GM20431 (cell line): Measurements from ENCODE around the gene SRXN1.

Experiments
- in situ Hi-C: fragments of 300-500 bp; cut with MseI, MboI; formaldehyde crosslinking; loops from one replicate; pipeline ENCODE4 v1.15.0; 2020; ENCODE audit warnings: low sequenced_read_pairs; ENCODE audit not compliant: unreplicated experiment

Gene SRXN1

DNA sequence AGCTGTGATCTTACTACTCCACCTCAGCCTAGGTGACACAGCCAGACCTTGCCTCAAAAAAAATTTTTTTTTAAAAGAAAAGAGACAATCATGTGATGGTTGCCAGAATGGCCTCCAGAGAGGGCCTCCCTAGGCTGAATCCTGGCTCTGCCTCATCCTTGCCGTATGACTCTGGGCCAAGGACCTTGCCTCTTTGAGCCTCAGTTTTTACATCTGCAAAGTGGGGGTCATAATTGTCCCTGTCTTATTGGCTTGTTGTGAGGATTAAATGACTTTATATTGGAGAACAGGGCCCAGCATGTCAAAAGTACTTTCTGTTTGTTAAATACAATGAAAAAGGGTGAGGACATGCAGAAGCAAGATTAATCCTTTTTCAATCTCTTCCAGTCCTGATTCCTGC is 14.4 kb downstream of the SRXN1 start:
- in situ Hi-C loops: no loop called here

GRCh38 chr20:637559-637958 is 15.4 kb downstream of the SRXN1 start:
- in situ Hi-C loops: no loop called here

- in situ Hi-C loops: no loop called here
These were observed 17.1 kb downstream of the SRXN1 start for GRCh38 chr20:635893-636338.

GRCh38 chr20:635028-635892 is 17.7 kb downstream of the SRXN1 start:
- in situ Hi-C loops: no loop called here

- in situ Hi-C loops: no loop called here
These were observed 18.7 kb downstream of the SRXN1 start for GRCh38 chr20:634148-634925.

DNA sequence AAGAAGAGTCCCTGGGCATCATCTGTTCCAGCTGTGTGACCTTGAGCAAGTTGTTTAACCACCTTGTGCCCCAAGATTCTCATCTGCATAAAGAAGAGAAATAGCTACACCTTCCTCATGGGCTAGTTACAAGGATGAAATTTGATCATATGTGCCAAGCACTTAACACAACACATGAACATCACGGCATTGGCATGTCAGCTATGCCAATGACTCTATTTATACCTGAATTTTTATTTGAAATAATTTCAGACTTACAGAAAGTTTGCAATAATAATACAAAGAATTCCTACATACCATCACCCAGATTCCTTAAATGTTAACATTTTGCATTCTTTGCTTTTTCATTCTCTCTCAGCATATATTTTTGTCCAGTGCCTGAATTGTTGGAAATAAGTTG is 21.9 kb downstream of the SRXN1 start:
- in situ Hi-C loops: no loop called here

- in situ Hi-C loops: no loop called here
These were observed 26.4 kb downstream of the SRXN1 start for GRCh38 chr20:626579-626978.

- in situ Hi-C loops: no loop called here
These were observed 27.6 kb downstream of the SRXN1 start for GRCh38 chr20:625360-625932.

GRCh38 chr20:623704-624103 is 29.3 kb downstream of the SRXN1 start:
- in situ Hi-C loops: no loop called here

- in situ Hi-C loops: no loop called here
These were observed 30.0 kb downstream of the SRXN1 start for GRCh38 chr20:623021-623420.

GRCh38 chr20:622161-622560 is 30.8 kb downstream of the SRXN1 start:
- in situ Hi-C loops: no loop called here

DNA sequence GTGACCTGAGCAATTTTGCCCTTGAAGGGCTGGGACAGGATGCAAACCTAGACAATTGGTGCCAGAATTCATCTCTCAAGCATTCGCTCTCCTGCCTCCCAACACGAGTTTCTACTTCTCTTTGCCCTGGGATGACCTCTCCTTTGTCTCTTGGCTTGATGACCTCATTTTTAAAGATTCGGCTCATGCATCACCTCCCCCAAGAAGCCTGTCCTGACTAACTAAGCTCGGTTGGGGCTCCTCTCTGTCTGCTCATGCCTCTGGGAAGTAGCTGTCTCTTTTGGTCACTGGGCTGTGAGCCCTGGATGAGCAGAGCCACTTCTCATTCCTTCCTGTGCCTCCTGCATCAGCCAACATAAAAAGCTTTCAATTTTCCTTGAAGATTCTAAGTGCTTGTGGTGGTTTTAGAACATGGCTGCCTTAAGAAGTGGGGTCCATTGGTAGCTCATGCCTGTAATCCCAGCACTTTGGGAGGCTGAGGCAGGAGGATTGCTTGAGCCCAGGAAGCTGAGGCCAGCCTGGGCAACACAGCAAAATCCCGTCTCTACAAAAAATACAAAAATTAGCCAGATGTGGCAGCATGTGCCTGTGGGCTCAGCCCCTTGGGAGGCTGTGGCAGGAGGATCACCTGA is 31.8 kb downstream of the SRXN1 start:
- in situ Hi-C loops: no loop called here

- in situ Hi-C loops: no loop called here
These were observed 32.8 kb downstream of the SRXN1 start for GRCh38 chr20:620246-620645.

- in situ Hi-C loops: no loop called here
These were observed 34.0 kb downstream of the SRXN1 start for GRCh38 chr20:618980-619379.

DNA sequence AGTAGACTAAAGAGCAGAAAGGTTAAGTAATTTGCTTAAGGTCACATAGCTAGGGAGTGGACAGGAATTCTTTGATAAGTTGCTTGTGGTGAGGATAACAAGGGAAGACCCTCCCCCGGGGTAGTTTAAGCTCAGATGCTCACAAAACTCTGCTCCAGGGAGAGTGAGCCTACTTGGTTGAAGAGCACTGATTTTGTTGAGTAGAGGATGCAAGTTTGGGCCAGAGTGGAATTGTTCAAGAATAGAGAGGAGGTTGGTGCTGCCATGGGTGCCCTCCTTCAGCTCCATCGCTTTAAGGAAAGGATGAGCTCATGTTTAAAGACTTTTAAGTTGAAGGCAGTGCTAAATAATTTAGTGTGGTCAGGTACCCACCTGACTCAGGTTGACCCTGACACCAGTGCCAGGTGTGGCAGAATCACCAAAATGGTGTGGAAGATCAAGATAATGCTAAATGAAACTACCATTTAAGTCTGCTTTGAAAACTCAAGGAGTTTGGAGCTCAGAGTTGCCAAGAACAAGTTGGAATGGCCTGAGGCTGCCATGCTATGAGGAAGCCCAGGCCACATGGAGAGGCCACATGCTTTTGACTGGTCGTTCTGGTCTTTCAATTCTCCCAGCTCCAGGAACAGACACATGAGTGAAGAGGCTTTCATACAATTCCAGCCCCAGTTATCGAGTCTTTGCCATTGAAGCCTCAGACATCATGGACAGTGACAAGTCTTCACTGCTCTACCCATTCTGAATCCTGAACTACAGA is 34.9 kb downstream of the SRXN1 start:
- in situ Hi-C loops: no loop called here

- in situ Hi-C loops: no loop called here
These were observed 37.5 kb downstream of the SRXN1 start for GRCh38 chr20:615514-615913.

DNA sequence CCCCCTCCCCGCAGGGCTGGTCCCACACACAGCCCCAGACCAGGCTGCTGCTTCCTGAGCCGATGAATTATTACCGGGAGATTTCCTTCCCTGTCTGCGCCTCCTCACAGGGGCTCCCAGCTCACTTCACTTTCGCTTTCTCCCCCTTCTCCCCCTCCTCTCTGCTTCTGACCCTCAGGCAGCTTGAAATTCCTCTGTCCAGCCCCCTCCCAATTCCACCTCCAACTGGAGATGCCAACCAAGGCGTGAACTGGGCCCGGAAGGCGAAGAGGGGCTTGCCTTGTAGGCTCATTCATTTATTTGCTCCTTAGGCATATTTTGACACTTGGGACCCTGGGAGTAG is 41.2 kb downstream of the SRXN1 start:
- in situ Hi-C loops: no loop called here

GRCh38 chr20:611047-611842 is 41.8 kb downstream of the SRXN1 start:
- in situ Hi-C loops: no loop called here
